Hypothalamus (tissue), 51 donors: ENCODE measurements around the gene CTSW.
"Not testable (repeated sequence)": the region's sequence is repeated elsewhere in the genome, so short reads cannot be mapped to it uniquely, and the experiment has no call there.

Source experiments
- DNase-seq, 51 donors: peaks; one replicate each; lab custom pipeline; 2025; lab: John Stamatoyannopoulos, UW

The CTSW gene

GRCh38 chr11:65879617-65880016, at the start of gene CTSW:
CTSW (plus strand) TSS chr11:65879837; CDS start chr11:65879855, 18 bp downstream.
- DNase-seq, result no peak

GRCh38 chr11:65832231-65832630, 47.4 kb upstream of the CTSW start:
- not testable (repeated sequence) for DNase-seq

- DNase-seq, result peak; percentile 73 to 97 (median 91)
Observed at GRCh38 chr11:65833297-65834030, 46.2 kb upstream of the CTSW start, which contains the start of gene SNX32. SNX32 (plus strand) TSS chr11:65833963; CDS start chr11:65834066, 103 bp downstream.

GRCh38 chr11:65834202-65834601, 45.4 kb upstream of the CTSW start:
- no peak for DNase-seq

GRCh38 chr11:65842144-65842543, 37.5 kb upstream of the CTSW start:
- DNase-seq, result no peak

- no peak for DNase-seq
Observed at GRCh38 chr11:65843811-65844210, 35.8 kb upstream of the CTSW start.

- no peak for DNase-seq
Observed at GRCh38 chr11:65844231-65844872, 35.3 kb upstream of the CTSW start.

GRCh38 chr11:65847746-65848145, 31.9 kb upstream of the CTSW start:
- DNase-seq, result no peak

- DNase-seq, result not testable (repeated sequence)
Observed at GRCh38 chr11:65848693-65849092, 30.9 kb upstream of the CTSW start.

GRCh38 chr11:65849366-65849765, 30.3 kb upstream of the CTSW start:
- DNase-seq, result no peak

- no peak for DNase-seq
Observed at GRCh38 chr11:65849771-65850216, 29.8 kb upstream of the CTSW start.

GRCh38 chr11:65850217-65851082, 29.2 kb upstream of the CTSW start:
- DNase-seq, result no peak

GRCh38 chr11:65851083-65851579, 28.5 kb upstream of the CTSW start:
- no peak for DNase-seq

GRCh38 chr11:65851811-65852507, 27.7 kb upstream of the CTSW start:
- no peak for DNase-seq

- DNase-seq, result no peak
Observed at GRCh38 chr11:65852508-65853245, 27.0 kb upstream of the CTSW start.

- no peak for DNase-seq
Observed at GRCh38 chr11:65853246-65853979, 26.2 kb upstream of the CTSW start.

- DNase-seq, result no peak
Observed at GRCh38 chr11:65854161-65854592, 25.5 kb upstream of the CTSW start.
